ENCODE measurements around the gene FEM1B. TPM values are rescaled to one million over a fixed set of nuclear protein-coding genes. Genes with fewer than 3 reads are reported as not detected.

FEM1B gene
- total RNA-seq, 1 donor from 2014 or later = 57.0 TPM

DNA sequence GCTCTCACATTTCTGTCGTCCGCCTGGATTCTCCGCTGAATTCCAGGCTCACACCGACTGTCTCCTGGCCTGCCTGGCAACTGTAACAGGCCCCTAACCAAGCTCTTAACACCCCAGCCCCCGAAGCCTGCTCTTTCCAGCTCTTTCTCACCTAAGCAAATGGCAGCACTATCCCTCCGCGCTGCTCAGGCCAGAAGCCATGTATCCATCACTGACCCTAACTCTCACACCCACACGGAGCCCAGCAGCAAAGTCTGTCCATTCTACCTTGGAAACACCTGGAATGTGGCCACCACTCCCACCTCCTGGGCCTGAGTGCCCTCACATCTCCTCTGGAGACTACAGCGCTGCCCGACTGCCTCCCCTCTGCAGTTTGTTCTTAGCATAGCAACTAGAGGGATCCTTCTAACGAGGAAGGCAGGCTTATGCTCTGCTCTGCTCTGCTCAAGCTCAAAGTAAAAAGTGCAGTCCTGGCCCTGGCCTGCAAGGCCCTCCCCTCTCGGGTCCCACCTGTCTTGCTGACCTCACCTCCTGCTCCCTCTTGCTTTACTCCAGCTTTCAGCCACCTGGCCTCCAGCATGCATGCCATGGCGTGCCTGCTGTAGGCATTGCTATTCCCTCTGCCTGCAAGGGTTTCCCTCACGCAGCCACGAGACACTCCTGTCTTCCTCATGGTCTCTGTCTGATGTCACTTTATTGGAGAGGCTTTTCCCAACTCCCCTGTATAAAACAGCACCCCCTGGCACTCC, 27.2 kb downstream of the FEM1B start:
- intact Hi-C loops (cut with DNase I) = loop anchor here (5.0 kb wide), 3 partner anchors 78 to 173 kb away; partner anchors contain the start of gene ITGA11
- no peaks in the 10 kb centered on the region for H3K9me3 ChIP-seq
- no peak overlapping the region for H3K4me3 ChIP-seq
- TF ChIP-seq, protein P1, sequence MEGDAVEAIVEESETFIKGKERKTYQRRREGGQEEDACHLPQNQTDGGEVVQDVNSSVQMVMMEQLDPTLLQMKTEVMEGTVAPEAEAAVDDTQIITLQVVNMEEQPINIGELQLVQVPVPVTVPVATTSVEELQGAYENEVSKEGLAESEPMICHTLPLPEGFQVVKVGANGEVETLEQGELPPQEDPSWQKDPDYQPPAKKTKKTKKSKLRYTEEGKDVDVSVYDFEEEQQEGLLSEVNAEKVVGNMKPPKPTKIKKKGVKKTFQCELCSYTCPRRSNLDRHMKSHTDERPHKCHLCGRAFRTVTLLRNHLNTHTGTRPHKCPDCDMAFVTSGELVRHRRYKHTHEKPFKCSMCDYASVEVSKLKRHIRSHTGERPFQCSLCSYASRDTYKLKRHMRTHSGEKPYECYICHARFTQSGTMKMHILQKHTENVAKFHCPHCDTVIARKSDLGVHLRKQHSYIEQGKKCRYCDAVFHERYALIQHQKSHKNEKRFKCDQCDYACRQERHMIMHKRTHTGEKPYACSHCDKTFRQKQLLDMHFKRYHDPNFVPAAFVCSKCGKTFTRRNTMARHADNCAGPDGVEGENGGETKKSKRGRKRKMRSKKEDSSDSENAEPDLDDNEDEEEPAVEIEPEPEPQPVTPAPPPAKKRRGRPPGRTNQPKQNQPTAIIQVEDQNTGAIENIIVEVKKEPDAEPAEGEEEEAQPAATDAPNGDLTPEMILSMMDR (IDR thresholded peaks at IDR 0.05) = no peak
- peaks cover 3 to 32% of the 10 kb centered on the region in 2 donors for H3K4me1 ChIP-seq
- H3K36me3 ChIP-seq = peaks cover 37 to 63% of the 10 kb centered on the region in 2 donors
- H3K27me3 ChIP-seq = no peaks in the 10 kb centered on the region
- peak in 1 of 2 donors; percentile 62 for DNase-seq (ENCODE audit: low spot score in 2 of 2)
- peak overlapping the region; percentile 61 to 85 for H3K27ac ChIP-seq

DNA sequence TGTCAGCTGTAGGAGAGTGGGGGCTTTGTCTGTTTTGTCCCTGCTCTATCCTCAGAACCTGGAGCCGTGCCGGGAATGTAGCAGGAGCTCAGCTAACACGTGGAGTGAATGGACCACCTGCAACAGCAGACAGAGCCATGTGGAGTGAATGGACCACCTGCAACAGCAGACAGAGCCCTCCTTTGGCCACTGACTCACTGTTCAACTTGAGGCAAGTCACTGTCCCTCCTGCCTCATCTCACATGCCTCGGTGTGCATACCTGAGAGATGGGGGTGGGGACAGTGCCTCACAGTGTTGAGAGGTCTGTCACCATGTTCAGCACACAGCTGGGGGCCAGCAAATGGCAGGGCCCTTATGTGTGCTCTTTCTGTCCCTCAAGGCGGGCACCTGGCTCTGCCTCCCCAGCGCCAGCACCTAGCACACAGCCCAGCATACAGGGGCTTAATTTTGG, 27.9 kb downstream of the FEM1B start:
- TF ChIP-seq, protein P1 (IDR thresholded peaks at IDR 0.05) = no peak
- intact Hi-C loops (cut with DNase I) = loop anchor here (5.0 kb wide), 3 partner anchors 77 to 172 kb away; partner anchors contain the start of gene ITGA11
- Histone ChIP-seq H3K4me3 (no peak overlapping the region), H3K4me1 (peaks cover 3 to 33% of the 10 kb centered on the region in 2 donors), H3K36me3 (peaks cover 35 to 61% of the 10 kb centered on the region in 2 donors), H3K27ac (peak overlapping the region; percentile 63 to 85), H3K9me3 (no peaks in the 10 kb centered on the region), H3K27me3 (no peaks in the 10 kb centered on the region)
- DNase-seq (ENCODE audit: low spot score in 2 of 2) = peak in 1 of 2 donors; percentile 61

DNA sequence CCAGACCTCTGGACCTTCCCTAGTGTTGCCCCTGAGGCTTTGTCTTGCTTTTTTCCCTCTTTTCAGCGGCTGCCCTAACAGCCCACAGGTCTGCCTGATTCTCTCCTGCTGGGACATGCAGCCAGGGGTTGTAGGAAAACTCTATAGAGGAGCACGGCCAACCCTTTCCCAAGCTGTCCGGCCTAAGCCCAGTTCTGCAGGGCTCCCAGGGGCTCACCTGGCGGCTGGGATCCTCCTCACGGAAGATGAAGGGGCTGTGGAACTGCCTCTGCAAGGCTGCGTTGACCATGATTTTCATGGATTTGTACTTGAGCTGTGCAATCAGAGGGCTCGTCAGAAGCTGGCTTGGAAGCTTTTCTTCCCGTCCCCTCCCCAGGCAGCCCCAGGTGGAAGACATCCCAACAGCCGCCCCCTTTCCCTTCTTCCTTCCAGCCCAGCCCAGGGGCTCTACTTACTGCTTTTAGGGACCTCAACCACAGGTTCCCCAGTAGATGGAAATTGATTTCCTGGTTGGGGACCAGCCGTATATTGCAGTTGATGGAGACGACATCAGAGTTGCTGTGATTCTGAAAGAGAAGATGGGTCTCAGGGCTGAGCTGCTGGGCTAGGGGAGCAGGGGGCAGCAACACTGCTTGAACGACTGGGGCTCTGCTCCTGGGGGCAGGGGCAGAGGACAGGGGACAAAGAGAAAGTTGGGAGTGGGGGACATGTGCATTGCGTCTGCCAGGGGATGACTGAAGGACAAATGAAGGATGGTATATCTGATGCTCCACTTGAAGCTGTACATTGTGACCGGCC, 29.8 kb downstream of the FEM1B start:
- H3K27ac ChIP-seq = peak overlapping the region; percentile 84 to 85
- no peaks in the 10 kb centered on the region for H3K9me3 ChIP-seq
- peaks cover 47 to 61% of the 10 kb centered on the region in 2 donors for H3K36me3 ChIP-seq
- TF ChIP-seq, protein P1 (IDR thresholded peaks at IDR 0.05) = no peak
- H3K27me3 ChIP-seq = no peaks in the 10 kb centered on the region
- H3K4me1 ChIP-seq = peaks cover 3 to 39% of the 10 kb centered on the region in 2 donors
- DNase-seq (ENCODE audit: low spot score in 2 of 2) = peak in 1 of 2 donors; percentile 59
- no peak overlapping the region for H3K4me3 ChIP-seq
- intact Hi-C loops (cut with DNase I) = loop anchor here (2.0 to 5.0 kb wide), 5 partner anchors 59 to 367 kb away; partner anchors contain the start of gene ITGA11

DNA sequence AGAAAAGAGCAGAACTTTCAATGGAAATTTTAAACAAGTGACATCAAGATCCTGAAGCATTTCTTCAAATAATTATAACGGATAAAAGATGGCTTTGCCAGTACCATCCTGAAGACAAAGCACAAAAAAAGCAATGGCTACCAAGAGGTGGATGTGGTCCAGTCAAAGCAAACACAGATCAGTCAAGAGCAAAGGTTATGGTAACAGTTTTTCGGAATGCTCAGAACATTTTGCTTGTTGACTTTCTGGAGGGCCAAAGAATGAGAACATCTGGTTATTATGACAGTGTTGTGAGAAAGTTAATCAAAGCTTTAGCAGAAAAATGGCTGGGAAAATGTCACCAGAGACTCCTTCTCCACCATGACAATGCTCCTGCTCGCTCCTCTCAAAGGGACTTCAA, 31.5 kb downstream of the FEM1B start:
- H3K4me3 ChIP-seq = no peak overlapping the region
- peaks cover 3 to 39% of the 10 kb centered on the region in 2 donors for H3K4me1 ChIP-seq
- H3K36me3 ChIP-seq = peaks cover 49 to 61% of the 10 kb centered on the region in 2 donors
- H3K27me3 ChIP-seq = no peaks in the 10 kb centered on the region
- H3K27ac ChIP-seq = peak overlapping the region; percentile 84 to 85
- no peaks in the 10 kb centered on the region for H3K9me3 ChIP-seq
- TF ChIP-seq, protein P1 (IDR thresholded peaks at IDR 0.05) = no peak
- intact Hi-C loops (cut with DNase I) = loop anchor here (2.0 to 5.0 kb wide), 4 partner anchors 26 to 168 kb away; partner anchors contain the start of gene ITGA11
- peak in 1 of 2 donors; percentile 55 for DNase-seq (ENCODE audit: low spot score in 2 of 2)

DNA sequence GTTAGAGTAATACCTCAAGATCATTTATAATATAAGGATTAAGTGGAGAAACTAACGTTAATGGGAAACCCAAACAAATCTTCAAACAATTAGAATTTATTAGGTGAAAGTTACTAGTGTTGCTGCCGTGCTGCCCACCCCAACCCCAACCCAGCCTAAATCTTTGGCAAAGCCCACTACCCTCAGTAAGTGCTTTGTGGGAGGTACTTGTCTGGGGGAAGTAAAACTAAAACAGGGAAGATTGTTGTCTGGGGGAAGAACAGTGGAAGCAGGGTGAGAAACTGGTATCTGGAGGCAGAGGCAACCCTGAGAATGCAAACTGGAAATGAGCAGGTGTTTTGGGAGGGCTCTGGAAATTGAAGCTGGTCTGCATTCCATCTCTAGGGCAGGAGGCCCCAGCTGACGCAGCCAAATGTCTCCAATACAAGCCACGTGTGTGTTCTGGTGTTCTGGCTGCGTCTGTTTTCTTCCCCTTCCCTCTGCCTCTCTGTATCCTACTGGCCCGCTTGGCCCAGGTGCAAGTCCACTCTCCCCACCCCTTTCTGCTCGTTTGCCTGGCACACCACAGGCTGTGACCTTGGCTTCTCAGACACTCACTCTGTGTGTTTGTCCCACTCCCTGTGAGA, 32.7 kb downstream of the FEM1B start:
- Histone ChIP-seq H3K4me1 (peaks cover 3 to 39% of the 10 kb centered on the region in 2 donors), H3K27me3 (no peaks in the 10 kb centered on the region), H3K27ac (peak overlapping the region; percentile 84 to 85), H3K9me3 (no peaks in the 10 kb centered on the region), H3K4me3 (no peak overlapping the region), H3K36me3 (peaks cover 54 to 63% of the 10 kb centered on the region in 2 donors)
- intact Hi-C loops (cut with DNase I) = no loop called here
- TF ChIP-seq, protein P1 (IDR thresholded peaks at IDR 0.05) = no peak
- DNase-seq (ENCODE audit: low spot score in 2 of 2) = peak in 1 of 2 donors; percentile 69
